Kasumi-1 (cell line): ENCODE measurements around the gene DIO2.

Source experiments
- DNase-seq, 2 experiments: peaks; one replicate each; lab custom pipeline; 2025; lab: John Stamatoyannopoulos, UW

The DIO2 gene

GRCh38 chr14:80167793-80168448 lies 43.4 kb downstream of the DIO2 start:
- DNase-seq = no peak

- DNase-seq = no peak
Measured at GRCh38 chr14:80164991-80165721, 46.1 kb downstream of the DIO2 start.

- no peak for DNase-seq
Measured at GRCh38 chr14:80152763-80153162, 58.5 kb downstream of the DIO2 start.

GRCh38 chr14:80152166-80152565 lies 59.1 kb downstream of the DIO2 start:
- DNase-seq = no peak

- no peak for DNase-seq
Measured at GRCh38 chr14:80150301-80150700, 61.0 kb downstream of the DIO2 start.
